ENCODE measurements around the gene CCDC85B. TPM values are rescaled to one million over a fixed set of nuclear protein-coding genes. Genes with fewer than 3 reads are reported as not detected.

CCDC85B gene
- total and polyA plus RNA-seq, 2 of the 13 experiments (the other 11 are each of a cell fraction or from before 2014, with no cell fraction given) = 8.2 to 19.5 TPM

DNA sequence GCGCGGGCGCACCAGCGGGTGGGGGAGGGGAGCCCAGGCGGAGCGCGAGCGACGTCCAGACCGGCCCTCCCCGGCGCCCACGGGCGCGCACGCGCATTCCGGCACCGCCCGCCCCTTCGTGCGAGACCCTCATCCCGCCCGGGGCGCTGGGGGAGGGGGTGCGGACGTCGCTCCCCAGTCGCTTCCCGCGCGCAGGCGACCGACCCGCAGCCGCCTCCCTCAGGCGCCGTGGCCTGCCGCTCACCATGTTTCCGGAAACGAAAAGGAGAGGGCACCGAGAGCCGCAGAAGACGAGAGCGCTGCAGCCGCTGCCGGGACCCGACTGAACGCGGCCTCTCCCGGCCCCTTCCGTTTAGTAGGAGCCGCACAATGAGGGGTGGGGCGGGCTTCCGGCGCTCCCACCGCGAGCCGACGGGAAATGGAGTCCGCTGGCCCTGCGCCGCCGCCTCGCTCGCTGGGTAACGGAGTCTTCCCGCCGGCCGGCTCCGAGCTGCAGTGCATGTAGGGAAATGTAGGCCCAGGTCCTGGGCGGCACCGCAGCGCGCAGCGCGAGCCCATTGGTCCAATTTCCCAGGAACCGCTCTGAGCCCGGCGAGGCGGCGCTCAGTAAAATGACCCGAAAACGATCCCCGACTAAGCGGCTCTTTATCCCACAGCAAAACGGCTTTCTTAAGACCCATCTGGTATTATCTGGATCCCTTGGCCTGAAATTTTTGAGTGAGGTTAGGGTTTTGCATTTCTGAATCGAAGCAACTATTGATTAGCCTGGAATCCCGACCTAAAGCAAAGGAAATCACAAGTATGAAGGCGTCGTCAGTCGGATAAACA, 32.4 kb upstream of the CCDC85B start, which contains the start of gene CFL1 (continued):
- TF ChIP-seq, protein P1, sequence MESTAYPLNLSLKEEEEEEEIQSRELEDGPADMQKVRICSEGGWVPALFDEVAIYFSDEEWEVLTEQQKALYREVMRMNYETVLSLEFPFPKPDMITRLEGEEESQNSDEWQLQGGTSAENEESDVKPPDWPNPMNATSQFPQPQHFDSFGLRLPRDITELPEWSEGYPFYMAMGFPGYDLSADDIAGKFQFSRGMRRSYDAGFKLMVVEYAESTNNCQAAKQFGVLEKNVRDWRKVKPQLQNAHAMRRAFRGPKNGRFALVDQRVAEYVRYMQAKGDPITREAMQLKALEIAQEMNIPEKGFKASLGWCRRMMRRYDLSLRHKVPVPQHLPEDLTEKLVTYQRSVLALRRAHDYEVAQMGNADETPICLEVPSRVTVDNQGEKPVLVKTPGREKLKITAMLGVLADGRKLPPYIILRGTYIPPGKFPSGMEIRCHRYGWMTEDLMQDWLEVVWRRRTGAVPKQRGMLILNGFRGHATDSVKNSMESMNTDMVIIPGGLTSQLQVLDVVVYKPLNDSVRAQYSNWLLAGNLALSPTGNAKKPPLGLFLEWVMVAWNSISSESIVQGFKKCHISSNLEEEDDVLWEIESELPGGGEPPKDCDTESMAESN (CRISPR knock-in tag; conservative IDR thresholded peaks at IDR 0.05) = peak; percentile 29; the same call in 1 of the 2 replicates
- TF ChIP-seq, protein P2, sequence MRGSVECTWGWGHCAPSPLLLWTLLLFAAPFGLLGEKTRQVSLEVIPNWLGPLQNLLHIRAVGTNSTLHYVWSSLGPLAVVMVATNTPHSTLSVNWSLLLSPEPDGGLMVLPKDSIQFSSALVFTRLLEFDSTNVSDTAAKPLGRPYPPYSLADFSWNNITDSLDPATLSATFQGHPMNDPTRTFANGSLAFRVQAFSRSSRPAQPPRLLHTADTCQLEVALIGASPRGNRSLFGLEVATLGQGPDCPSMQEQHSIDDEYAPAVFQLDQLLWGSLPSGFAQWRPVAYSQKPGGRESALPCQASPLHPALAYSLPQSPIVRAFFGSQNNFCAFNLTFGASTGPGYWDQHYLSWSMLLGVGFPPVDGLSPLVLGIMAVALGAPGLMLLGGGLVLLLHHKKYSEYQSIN (CRISPR knock-in tag; IDR thresholded peaks at IDR 0.05; ENCODE audit: borderline replicate concordance) = no peak
- TF ChIP-seq IRF2 (CRISPR knock-in tag; IDR thresholded peaks at IDR 0.05) (peak; percentile 89), ZBTB21 (CRISPR knock-in tag; IDR thresholded peaks at IDR 0.05) (no peak), CEBPG (CRISPR knock-in tag; IDR thresholded peaks at IDR 0.05) (no peak), MBD4 (IDR thresholded peaks at IDR 0.05; ENCODE audit: borderline replicate concordance, low read length) (no peak), ZNF138 (CRISPR knock-in tag; IDR thresholded peaks at IDR 0.05; ENCODE audit: low read depth) (peak; percentile 20; the same call in 1 of the 2 replicates), ZSCAN21 (CRISPR knock-in tag; IDR thresholded peaks at IDR 0.05; ENCODE audit: borderline replicate concordance) (peak; percentile 32; the same call in 1 of the 2 replicates), ZFP62 (CRISPR knock-in tag; IDR thresholded peaks at IDR 0.05) (no peak; the same call in 1 of the 2 replicates), ZNF788 (CRISPR knock-in tag; IDR thresholded peaks at IDR 0.05; ENCODE audit: borderline replicate concordance) (peak; percentile 64; the same call in 1 of the 2 replicates), RNF2 (conservative IDR thresholded peaks at IDR 0.05; ENCODE audit: low read depth) (no peak), NFKB2 (CRISPR knock-in tag; IDR thresholded peaks at IDR 0.05; ENCODE audit: borderline replicate concordance) (peak; percentile 69; the same call in 1 of the 2 replicates), GZF1 (CRISPR knock-in tag; IDR thresholded peaks at IDR 0.05) (no peak), ELK4 (CRISPR knock-in tag; IDR thresholded peaks at IDR 0.05; ENCODE audit: borderline replicate concordance) (no peak), SP140L (CRISPR knock-in tag; IDR thresholded peaks at IDR 0.05; ENCODE audit: borderline replicate concordance) (no peak), ZNF660 (CRISPR knock-in tag; IDR thresholded peaks at IDR 0.05; ENCODE audit: borderline replicate concordance, low read depth) (no peak), EEA1 (CRISPR knock-in tag; IDR thresholded peaks at IDR 0.05; ENCODE audit: borderline replicate concordance) (no peak)
- TF ChIP-seq, protein P3, sequence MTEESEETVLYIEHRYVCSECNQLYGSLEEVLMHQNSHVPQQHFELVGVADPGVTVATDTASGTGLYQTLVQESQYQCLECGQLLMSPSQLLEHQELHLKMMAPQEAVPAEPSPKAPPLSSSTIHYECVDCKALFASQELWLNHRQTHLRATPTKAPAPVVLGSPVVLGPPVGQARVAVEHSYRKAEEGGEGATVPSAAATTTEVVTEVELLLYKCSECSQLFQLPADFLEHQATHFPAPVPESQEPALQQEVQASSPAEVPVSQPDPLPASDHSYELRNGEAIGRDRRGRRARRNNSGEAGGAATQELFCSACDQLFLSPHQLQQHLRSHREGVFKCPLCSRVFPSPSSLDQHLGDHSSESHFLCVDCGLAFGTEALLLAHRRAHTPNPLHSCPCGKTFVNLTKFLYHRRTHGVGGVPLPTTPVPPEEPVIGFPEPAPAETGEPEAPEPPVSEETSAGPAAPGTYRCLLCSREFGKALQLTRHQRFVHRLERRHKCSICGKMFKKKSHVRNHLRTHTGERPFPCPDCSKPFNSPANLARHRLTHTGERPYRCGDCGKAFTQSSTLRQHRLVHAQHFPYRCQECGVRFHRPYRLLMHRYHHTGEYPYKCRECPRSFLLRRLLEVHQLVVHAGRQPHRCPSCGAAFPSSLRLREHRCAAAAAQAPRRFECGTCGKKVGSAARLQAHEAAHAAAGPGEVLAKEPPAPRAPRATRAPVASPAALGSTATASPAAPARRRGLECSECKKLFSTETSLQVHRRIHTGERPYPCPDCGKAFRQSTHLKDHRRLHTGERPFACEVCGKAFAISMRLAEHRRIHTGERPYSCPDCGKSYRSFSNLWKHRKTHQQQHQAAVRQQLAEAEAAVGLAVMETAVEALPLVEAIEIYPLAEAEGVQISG (CRISPR knock-in tag; IDR thresholded peaks at IDR 0.05) = peak; percentile 98
- TF ChIP-seq, protein P4, sequence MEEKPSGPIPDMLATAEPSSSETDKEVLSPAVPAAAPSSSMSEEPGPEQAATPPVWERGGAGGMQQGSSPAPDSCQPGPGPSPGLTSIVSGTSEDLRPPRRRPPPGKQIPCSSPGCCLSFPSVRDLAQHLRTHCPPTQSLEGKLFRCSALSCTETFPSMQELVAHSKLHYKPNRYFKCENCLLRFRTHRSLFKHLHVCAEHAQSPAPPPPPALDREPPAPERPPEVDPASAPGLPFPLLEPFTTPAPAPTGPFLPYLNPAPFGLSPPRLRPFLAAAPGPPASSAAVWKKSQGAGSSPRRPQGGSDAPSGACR (CRISPR knock-in tag; IDR thresholded peaks at IDR 0.05) = peak; percentile 60; the same call in 1 of the 2 replicates
- TF ChIP-seq, protein P5, sequence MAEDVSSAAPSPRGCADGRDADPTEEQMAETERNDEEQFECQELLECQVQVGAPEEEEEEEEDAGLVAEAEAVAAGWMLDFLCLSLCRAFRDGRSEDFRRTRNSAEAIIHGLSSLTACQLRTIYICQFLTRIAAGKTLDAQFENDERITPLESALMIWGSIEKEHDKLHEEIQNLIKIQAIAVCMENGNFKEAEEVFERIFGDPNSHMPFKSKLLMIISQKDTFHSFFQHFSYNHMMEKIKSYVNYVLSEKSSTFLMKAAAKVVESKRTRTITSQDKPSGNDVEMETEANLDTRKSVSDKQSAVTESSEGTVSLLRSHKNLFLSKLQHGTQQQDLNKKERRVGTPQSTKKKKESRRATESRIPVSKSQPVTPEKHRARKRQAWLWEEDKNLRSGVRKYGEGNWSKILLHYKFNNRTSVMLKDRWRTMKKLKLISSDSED (CRISPR knock-in tag; IDR thresholded peaks at IDR 0.05) = no peak

Data from HepG2 (cell line).